ENCODE data around the gene OGFOD1.

The OGFOD1 gene

GRCh38 chr16:56450275-56450985 is 924 bp upstream of the OGFOD1 start:
- CTCF ChIA-PET: no interaction called here
- no peak for TF ChIP-seq ELF4 (IDR thresholded peaks at IDR 0.05)
- no peak for TF ChIP-seq TARDBP (IDR thresholded peaks at IDR 0.05)
- 0 out of 2 replicates have a peak, but pooled peaks have one; percentile 26 for TF ChIP-seq L3MBTL2 (conservative IDR thresholded peaks at IDR 0.05)
- TF ChIP-seq NFRKB (IDR thresholded peaks at IDR 0.05): no peak
- TF ChIP-seq FOXM1 (IDR thresholded peaks at IDR 0.05; ENCODE audit: borderline replicate concordance): no peak
- no peak for TF ChIP-seq FOXK2 (IDR thresholded peaks at IDR 0.05)
- POLR2A ChIA-PET: interaction anchor here (0.6 to 1.8 kb wide), 19 partner anchors 8 to 252 kb away, joined by 3 to 10 read pairs (median 4); no protein-coding TSS in a partner anchor
- DNase-seq (ENCODE audit: extremely low spot score): peak; percentile 33

GRCh38 chr16:56451753-56452689 is 667 bp downstream of the OGFOD1 start:
- peak; percentile 53 for DNase-seq (ENCODE audit: extremely low spot score)
- ChIA-PET POLR2A (interaction anchor here (0.9 to 1.8 kb wide), 17 partner anchors 8 to 250 kb away, joined by 3 to 10 read pairs (median 5); no protein-coding TSS in a partner anchor), CTCF (no interaction called here)
- TF ChIP-seq L3MBTL2 (conservative IDR thresholded peaks at IDR 0.05) (no peak), SUZ12 (IDR thresholded peaks at IDR 0.05) (no peak), FOXM1 (IDR thresholded peaks at IDR 0.05; ENCODE audit: borderline replicate concordance) (no peak), SP1 (IDR thresholded peaks at IDR 0.05) (no peak), NFRKB (IDR thresholded peaks at IDR 0.05) (no peak), TARDBP (IDR thresholded peaks at IDR 0.05) (no peak)

- ChIA-PET POLR2A (no interaction called here), CTCF (no interaction called here)
- no peak for TF ChIP-seq ELF4 (IDR thresholded peaks at IDR 0.05)
- no peak for TF ChIP-seq LEF1 (IDR thresholded peaks at IDR 0.05; ENCODE audit: borderline replicate concordance)
- no peak for TF ChIP-seq HDGF (IDR thresholded peaks at IDR 0.05; ENCODE audit: borderline replicate concordance)
- no peak for TF ChIP-seq L3MBTL2 (conservative IDR thresholded peaks at IDR 0.05)
- no peak for TF ChIP-seq SUZ12 (IDR thresholded peaks at IDR 0.05)
- no peak for DNase-seq (ENCODE audit: extremely low spot score)
These were observed 6.6 kb downstream of the OGFOD1 start for GRCh38 chr16:56457927-56458470.

GRCh38 chr16:56460101-56460500 is 8.7 kb downstream of the OGFOD1 start:
- DNase-seq (ENCODE audit: extremely low spot score): no peak
- TF ChIP-seq HDGF (IDR thresholded peaks at IDR 0.05; ENCODE audit: borderline replicate concordance) (no peak), BHLHE40 (IDR thresholded peaks at IDR 0.05; ENCODE audit: borderline replicate concordance) (no peak)
- ChIA-PET POLR2A (interaction anchor here (1.7 kb wide), 1 partner anchor 9 kb away, joined by 9 read pairs; the partner anchor contains the start of genes NUDT21 and OGFOD1), CTCF (no interaction called here)

- CTCF ChIA-PET: no interaction called here
These were observed 10.9 kb downstream of the OGFOD1 start for GRCh38 chr16:56462064-56462796.

GRCh38 chr16:56463153-56463552 is 11.8 kb downstream of the OGFOD1 start:
- no peak for TF ChIP-seq CTBP1 (IDR thresholded peaks at IDR 0.05; ENCODE audit: borderline replicate concordance)
- no peak for TF ChIP-seq TARDBP (IDR thresholded peaks at IDR 0.05)
- no peak for TF ChIP-seq L3MBTL2 (conservative IDR thresholded peaks at IDR 0.05)
- no peak for TF ChIP-seq FOXA1 (IDR thresholded peaks at IDR 0.05)
- no peak for TF ChIP-seq PKNOX1 (IDR thresholded peaks at IDR 0.05)
- no peak for TF ChIP-seq ELF4 (IDR thresholded peaks at IDR 0.05)
- TF ChIP-seq LEF1 (IDR thresholded peaks at IDR 0.05; ENCODE audit: borderline replicate concordance): no peak
- no peak for TF ChIP-seq NFRKB (IDR thresholded peaks at IDR 0.05)
- TF ChIP-seq FOXM1 (IDR thresholded peaks at IDR 0.05; ENCODE audit: borderline replicate concordance): no peak
- no peak for TF ChIP-seq SUZ12 (IDR thresholded peaks at IDR 0.05)
- TF ChIP-seq ARNT (IDR thresholded peaks at IDR 0.05): no peak
- TF ChIP-seq SP1 (IDR thresholded peaks at IDR 0.05): no peak
- ChIA-PET CTCF (no interaction called here), POLR2A (no interaction called here)
- no peak for DNase-seq (ENCODE audit: extremely low spot score)

More at GRCh38 chr16:56462064-56462796, 10.9 kb downstream of the OGFOD1 start:
- no peak for DNase-seq (ENCODE audit: extremely low spot score)
- TF ChIP-seq ZNF384 (IDR thresholded peaks at IDR 0.05): no peak
- no peak for TF ChIP-seq SUZ12 (IDR thresholded peaks at IDR 0.05)
- no peak for TF ChIP-seq BHLHE40 (IDR thresholded peaks at IDR 0.05; ENCODE audit: borderline replicate concordance)
- no peak for TF ChIP-seq NFRKB (IDR thresholded peaks at IDR 0.05)
- no peak for TF ChIP-seq FOXA1 (IDR thresholded peaks at IDR 0.05)
- TF ChIP-seq SP1 (IDR thresholded peaks at IDR 0.05): no peak
- no peak for TF ChIP-seq ARNT (IDR thresholded peaks at IDR 0.05)
- no peak for TF ChIP-seq FOXK2 (IDR thresholded peaks at IDR 0.05)
- no peak for TF ChIP-seq PKNOX1 (IDR thresholded peaks at IDR 0.05)
- no peak for TF ChIP-seq FOXM1 (IDR thresholded peaks at IDR 0.05; ENCODE audit: borderline replicate concordance)
- no peak for TF ChIP-seq ELF4 (IDR thresholded peaks at IDR 0.05)
- no peak for TF ChIP-seq CTBP1 (IDR thresholded peaks at IDR 0.05; ENCODE audit: borderline replicate concordance)
- POLR2A ChIA-PET: no interaction called here

All from HEK293T (cell line).